Peyer's patch (tissue), 4 donors: ENCODE results near the gene HIGD2A. TPM values are rescaled to one million over a fixed set of nuclear protein-coding genes. Genes with fewer than 3 reads are reported as not detected.

Source experiments
- DNase-seq, 3 donors: peaks; one replicate each; pipeline ENCODE4 v3.0.0-alpha.2; 2017 to 2019
- H3K27ac ChIP-seq, 4 donors: fragments of 200-600 bp; sonication (generic); one replicate each; pipeline ENCODE4 v1.5.1; 2016 to 2019
- H3K27me3 ChIP-seq, 2 donors: fragments of 200-600 bp; sonication (generic); one replicate each; pipeline ENCODE4 v1.5.1; 2019
- H3K36me3 ChIP-seq, 3 donors: fragments of 200-600 bp; sonication (generic); one replicate each; pipeline ENCODE4 v1.5.1; 2016 to 2019
- H3K4me1 ChIP-seq, 4 donors: fragments of 200-600 bp; sonication (generic); one replicate each; pipeline ENCODE4 v1.5.1; 2016 to 2019
- H3K4me3 ChIP-seq, 4 donors: fragments of 200-600 bp; sonication (generic); 1 replicate in 3 of 4; 2 replicates in 1 of 4; pipeline ENCODE4 v1.5.1; 2016 to 2019; ENCODE audit warnings: mild to moderate bottlenecking in 1 of 4
- H3K9me3 ChIP-seq, 4 donors: fragments of 200-600 bp; sonication (generic); one replicate each; pipeline ENCODE4 v1.5.1; 2016 to 2019; ENCODE audit warnings: mild to moderate bottlenecking in 1 of 4
- CTCF ChIP-seq, 6 experiments: fragments of 450-650 bp in 4 of 6; fragments of 200-600 bp in 2 of 6; sonication (generic) in 1 of 6; IDR thresholded peaks; one replicate each; pipeline ENCODE4 v1.5.1; 2017 to 2019; ENCODE audit warnings: antibody characterized with exemption in 6 of 6, mild to moderate bottlenecking in 3 of 6, moderate library complexity in 1 of 6
- POLR2A ChIP-seq, 2 donors: fragments of 450-650 bp; IDR thresholded peaks; one replicate each; pipeline ENCODE4 v1.5.1; 2017; ENCODE audit warnings: antibody characterized with exemption in 2 of 2, mild to moderate bottlenecking in 2 of 2, moderate library complexity in 2 of 2
- total RNA-seq, 4 donors: library from RNA; depleted of rRNA; stranded (reverse); fragments of >200 nt; gene quantifications; one replicate each; pipeline ENCODE4 v1.1.0, GENCODE V29; 2016

HIGD2A gene
- total RNA-seq, 4 donors from 2014 or later: 92.4 to 168 (median 140) TPM

- Histone ChIP-seq H3K4me1 (peaks cover 2 to 50% (median 10%) of the 10 kb centered on the region in 4 donors), H3K27ac (peak overlapping the region; percentile 84 to 98 (median 92)), H3K9me3 (no peaks in the 10 kb centered on the region), H3K27me3 (no peaks in the 10 kb centered on the region), H3K4me3 (peak overlapping the region; percentile 83 to 99 (median 91)), H3K36me3 (peaks cover 0 to under 1% (median 0%) of the 10 kb centered on the region in 3 donors)
- DNase-seq: no peak
- no peak for TF ChIP-seq POLR2A (IDR thresholded peaks at IDR 0.05)
- no peak for TF ChIP-seq CTCF (IDR thresholded peaks at IDR 0.05)
Observed at GRCh38 chr5:176415240-176415951, 26.8 kb downstream of the HIGD2A start.

GRCh38 chr5:176415952-176416924 is 27.7 kb downstream of the HIGD2A start, which contains the start of gene CLTB:
TSS of gene CLTB (minus strand) at chr5:176416539. CDS start at chr5:176416363, 176 bp downstream.
- peak within 1 kb of the TSS; percentile 83 to 99 (median 91) for H3K4me3 ChIP-seq
- peak; percentile 59 to 96 for TF ChIP-seq POLR2A (IDR thresholded peaks at IDR 0.05)
- TF ChIP-seq CTCF (IDR thresholded peaks at IDR 0.05): peak; percentile 76 to 100 (median 92)
- H3K9me3 ChIP-seq: no peaks in the 10 kb centered on the region
- peak; percentile 88 to 97 (median 96) for DNase-seq
- H3K36me3 ChIP-seq: no peaks in the 10 kb centered on the region
- peak within 1 kb of the TSS; percentile 84 to 98 (median 92) for H3K27ac ChIP-seq
- peaks cover 2 to 47% (median 10%) of the 10 kb centered on the region in 4 donors for H3K4me1 ChIP-seq
- H3K27me3 ChIP-seq: no peaks in the 10 kb centered on the region

GRCh38 chr5:176416965-176417364 is 28.4 kb downstream of the HIGD2A start:
- Histone ChIP-seq H3K27ac (peak overlapping the region; percentile 84 to 98 (median 92)), H3K36me3 (no peaks in the 10 kb centered on the region), H3K4me3 (peak overlapping the region in 3 of 4 donors; percentile 83 to 91 (median 91)), H3K9me3 (no peaks in the 10 kb centered on the region), H3K4me1 (peaks cover 2 to 41% (median 10%) of the 10 kb centered on the region in 4 donors), H3K27me3 (no peaks in the 10 kb centered on the region)
- no peak for TF ChIP-seq CTCF (IDR thresholded peaks at IDR 0.05)
- no peak for TF ChIP-seq POLR2A (IDR thresholded peaks at IDR 0.05)
- no peak for DNase-seq

- Histone ChIP-seq H3K27me3 (no peaks in the 10 kb centered on the region), H3K27ac (peak overlapping the region in 1 of 4 donors; percentile 56), H3K4me1 (peaks cover 2 to 30% (median 10%) of the 10 kb centered on the region in 4 donors), H3K9me3 (no peaks in the 10 kb centered on the region), H3K4me3 (no peak overlapping the region), H3K36me3 (no peaks in the 10 kb centered on the region)
- DNase-seq: peak in 1 of 3 donors; percentile 79
- TF ChIP-seq CTCF (IDR thresholded peaks at IDR 0.05) (no peak), POLR2A (IDR thresholded peaks at IDR 0.05) (no peak)
Observed at GRCh38 chr5:176418251-176418650, 29.7 kb downstream of the HIGD2A start.

GRCh38 chr5:176420086-176420485 is 31.5 kb downstream of the HIGD2A start:
- Histone ChIP-seq H3K9me3 (no peaks in the 10 kb centered on the region), H3K4me3 (no peak overlapping the region), H3K4me1 (peaks cover 2 to 11% (median 9%) of the 10 kb centered on the region in 4 donors), H3K27ac (no peak overlapping the region), H3K36me3 (no peaks in the 10 kb centered on the region), H3K27me3 (no peaks in the 10 kb centered on the region)
- no peak for DNase-seq
- TF ChIP-seq CTCF (IDR thresholded peaks at IDR 0.05): no peak
- no peak for TF ChIP-seq POLR2A (IDR thresholded peaks at IDR 0.05)
